HEK293 (cell line): Measurements from ENCODE around the gene PITPNM3.

Source experiments
- CTCF ChIA-PET: fragments of 350-600 bp; formaldehyde crosslinking; extraction: SDS; loops from one replicate; lab custom pipeline; 2021; ENCODE audit warnings: antibody characterized with exemption; lab: Yijun Ruan, JAX
- POLR2A ChIA-PET: fragments of 300-600 bp; formaldehyde crosslinking; extraction: SDS; loops from one replicate; lab custom pipeline; 2020; ENCODE audit warnings: antibody characterized with exemption, inconsistent platforms; lab: Yijun Ruan, JAX
- H3K27ac ChIP-seq: fragments of 200-500 bp; sonication (Bioruptor generic); 2 replicates; pipeline ENCODE4 v1.5.1; 2014; ENCODE audit warnings: low read depth, low read length, control low read depth, inconsistent platforms; ENCODE audit errors: extremely low read depth
- H3K36me3 ChIP-seq, 2 experiments: fragments of 200-500 bp in 1 of 2; sonication (Bioruptor generic) in 1 of 2; 1 replicate in 1 of 2; 2 replicates in 1 of 2; pipeline ENCODE4 v1.5.1; 2014 to 2017; ENCODE audit warnings: inconsistent platforms in 2 of 2, low read length in 2 of 2; ENCODE audit not compliant: control insufficient read depth in 2 of 2, insufficient read depth in 1 of 2
- H3K4me1 ChIP-seq: fragments of 200-500 bp; sonication (Bioruptor generic); 2 replicates; pipeline ENCODE4 v1.5.1; 2014; ENCODE audit warnings: mild to moderate bottlenecking, low read length, inconsistent platforms; ENCODE audit not compliant: control insufficient read depth, insufficient read depth
- H3K4me3 ChIP-seq: 2 replicates; pipeline ENCODE4 v1.5.1; 2011; ENCODE audit warnings: low read depth, mild to moderate bottlenecking, control low read depth, low read length, moderate library complexity
- H3K9me3 ChIP-seq: fragments of 200-500 bp; sonication (Bioruptor generic); 2 replicates; pipeline ENCODE4 v1.5.1; 2014; ENCODE audit warnings: low read depth, low read length, inconsistent platforms; ENCODE audit not compliant: control insufficient read depth, insufficient read depth
- KLF10 ChIP-seq: fragments of 450-650 bp; IDR thresholded peaks from 2 replicates; pipeline ENCODE4 v1.5.1; 2018; ENCODE audit warnings: missing biosample characterization, mild to moderate bottlenecking, missing genetic modification characterization
- ZEB2 ChIP-seq: fragments of 450-650 bp; formaldehyde crosslinking; IDR thresholded peaks from 2 replicates; pipeline ENCODE4 v1.5.1; 2016; ENCODE audit warnings: missing biosample characterization, missing genetic modification characterization
- ZFP37 ChIP-seq: fragments of 450-650 bp; formaldehyde crosslinking; IDR thresholded peaks from 2 replicates; pipeline ENCODE4 v1.5.1; 2016; ENCODE audit warnings: missing biosample characterization, missing genetic modification characterization
- ZNF10 ChIP-seq: fragments of 450-650 bp; formaldehyde crosslinking; IDR thresholded peaks from 2 replicates; pipeline ENCODE4 v1.5.1; 2017; ENCODE audit warnings: missing biosample characterization, missing genetic modification characterization
- ZNF114 ChIP-seq: fragments of 450-650 bp; formaldehyde crosslinking; IDR thresholded peaks from 2 replicates; pipeline ENCODE4 v1.5.0; 2017; ENCODE audit warnings: missing biosample characterization, missing genetic modification characterization
- ZNF132 ChIP-seq: fragments of 450-650 bp; formaldehyde crosslinking; IDR thresholded peaks from 2 replicates; pipeline ENCODE4 v1.5.1; 2017; ENCODE audit warnings: missing biosample characterization, missing genetic modification characterization, borderline replicate concordance
- ZNF175 ChIP-seq: fragments of 450-650 bp; formaldehyde crosslinking; IDR thresholded peaks from 2 replicates; pipeline ENCODE4 v1.5.1; 2016; ENCODE audit warnings: missing biosample characterization, missing genetic modification characterization
- ZNF2 ChIP-seq: fragments of 450-650 bp; formaldehyde crosslinking; IDR thresholded peaks from 2 replicates; pipeline ENCODE4 v1.5.1; 2016; ENCODE audit warnings: missing biosample characterization, missing genetic modification characterization
- ZNF280D ChIP-seq: fragments of 450-650 bp; formaldehyde crosslinking; IDR thresholded peaks from 2 replicates; pipeline ENCODE4 v1.5.1; 2016; ENCODE audit warnings: missing biosample characterization, missing genetic modification characterization
- ZNF292 ChIP-seq: fragments of 450-650 bp; formaldehyde crosslinking; IDR thresholded peaks from 2 replicates; pipeline ENCODE4 v1.5.1; 2016; ENCODE audit warnings: low read depth, missing biosample characterization, missing genetic modification characterization, borderline replicate concordance
- ZNF324 ChIP-seq: fragments of 450-650 bp; formaldehyde crosslinking; IDR thresholded peaks from 2 replicates; pipeline ENCODE4 v1.5.1; 2016; ENCODE audit warnings: missing biosample characterization, missing genetic modification characterization
- ZNF391 ChIP-seq: fragments of 450-650 bp; formaldehyde crosslinking; IDR thresholded peaks from 2 replicates; pipeline ENCODE4 v1.5.1; 2016; ENCODE audit warnings: low read depth, missing biosample characterization, missing genetic modification characterization, borderline replicate concordance
- ZNF404 ChIP-seq: fragments of 450-650 bp; formaldehyde crosslinking; IDR thresholded peaks from 2 replicates; pipeline ENCODE4 v1.5.1; 2017; ENCODE audit warnings: missing biosample characterization, missing genetic modification characterization
- ZNF416 ChIP-seq: fragments of 450-650 bp; formaldehyde crosslinking; IDR thresholded peaks from 2 replicates; pipeline ENCODE4 v1.5.1; 2016; ENCODE audit warnings: missing biosample characterization, missing genetic modification characterization
- ZNF544 ChIP-seq: fragments of 450-650 bp; formaldehyde crosslinking; IDR thresholded peaks from 2 replicates; pipeline ENCODE4 v1.5.0; 2017; ENCODE audit warnings: missing biosample characterization, missing genetic modification characterization
- ZNF558 ChIP-seq: fragments of 450-650 bp; formaldehyde crosslinking; IDR thresholded peaks from 2 replicates; pipeline ENCODE4 v1.5.1; 2016; ENCODE audit warnings: missing biosample characterization, missing genetic modification characterization
- ZNF560 ChIP-seq: fragments of 450-650 bp; formaldehyde crosslinking; IDR thresholded peaks from 2 replicates; pipeline ENCODE4 v1.5.1; 2017; ENCODE audit warnings: missing biosample characterization, missing genetic modification characterization, borderline replicate concordance
- ZNF571 ChIP-seq: fragments of 450-650 bp; formaldehyde crosslinking; IDR thresholded peaks from 2 replicates; pipeline ENCODE4 v1.5.0; 2017; ENCODE audit warnings: missing biosample characterization, missing genetic modification characterization
- ZNF580 ChIP-seq: fragments of 450-650 bp; formaldehyde crosslinking; IDR thresholded peaks from 2 replicates; pipeline ENCODE4 v1.5.1; 2016; ENCODE audit warnings: missing biosample characterization, missing genetic modification characterization
- ZNF600 ChIP-seq: fragments of 450-650 bp; formaldehyde crosslinking; IDR thresholded peaks from 2 replicates; pipeline ENCODE4 v1.5.1; 2016; ENCODE audit warnings: missing biosample characterization, missing genetic modification characterization
- ZNF639 ChIP-seq: fragments of 450-650 bp; formaldehyde crosslinking; IDR thresholded peaks from 2 replicates; pipeline ENCODE4 v1.5.1; 2016; ENCODE audit warnings: missing biosample characterization, missing genetic modification characterization
- ZNF791 ChIP-seq: fragments of 450-650 bp; formaldehyde crosslinking; IDR thresholded peaks from 2 replicates; pipeline ENCODE4 v1.5.1; 2016; ENCODE audit warnings: missing biosample characterization, missing genetic modification characterization
- TF ChIP-seq, protein P1 (sequence below): sonication (generic); formaldehyde crosslinking; IDR thresholded peaks from 2 replicates; pipeline ENCODE4 v1.8.1; 2022; ENCODE audit warnings: mild to moderate bottlenecking, moderate library complexity, missing genetic modification reagents

Gene PITPNM3

GRCh38 chr17:6596941-6597340, 40.6 kb upstream of the PITPNM3 start:
- no peak for TF ChIP-seq ZNF558
- TF ChIP-seq ZFP37 (tag by site-specific recombination) = no peak
- no peak for TF ChIP-seq ZNF391
- TF ChIP-seq ZNF791 (tag by site-specific recombination) = no peak
- no peak for TF ChIP-seq ZNF132
- TF ChIP-seq, protein P1, sequence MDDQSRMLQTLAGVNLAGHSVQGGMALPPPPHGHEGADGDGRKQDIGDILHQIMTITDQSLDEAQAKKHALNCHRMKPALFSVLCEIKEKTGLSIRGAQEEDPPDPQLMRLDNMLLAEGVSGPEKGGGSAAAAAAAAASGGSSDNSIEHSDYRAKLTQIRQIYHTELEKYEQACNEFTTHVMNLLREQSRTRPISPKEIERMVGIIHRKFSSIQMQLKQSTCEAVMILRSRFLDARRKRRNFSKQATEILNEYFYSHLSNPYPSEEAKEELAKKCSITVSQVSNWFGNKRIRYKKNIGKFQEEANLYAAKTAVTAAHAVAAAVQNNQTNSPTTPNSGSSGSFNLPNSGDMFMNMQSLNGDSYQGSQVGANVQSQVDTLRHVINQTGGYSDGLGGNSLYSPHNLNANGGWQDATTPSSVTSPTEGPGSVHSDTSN (CRISPR knock-in tag) = no peak
- no peak for TF ChIP-seq ZNF416 (tag by site-specific recombination)
- TF ChIP-seq ZNF292 = no peak
- TF ChIP-seq ZNF175 (tag by site-specific recombination) = no peak
- no peak for TF ChIP-seq ZNF404 (tag by site-specific recombination)
- TF ChIP-seq ZNF544 (tag by site-specific recombination) = no peak
- no peak for TF ChIP-seq ZNF280D
- no peak for TF ChIP-seq ZNF600 (tag by site-specific recombination)
- TF ChIP-seq ZNF2 (tag by site-specific recombination) = no peak
- TF ChIP-seq ZNF114 (tag by site-specific recombination) = no peak
- no peak for TF ChIP-seq ZNF324 (tag by site-specific recombination)
- no peak for TF ChIP-seq ZNF639 (tag by site-specific recombination)
- no peaks in the 10 kb centered on the region for H3K9me3 ChIP-seq
- ChIA-PET POLR2A (no interaction called here), CTCF (interaction anchor here (1.0 kb wide), 1 partner anchor 11 kb away, joined by 3 read pairs; no protein-coding TSS in a partner anchor)
- no peak overlapping the region for H3K27ac ChIP-seq
- H3K4me3 ChIP-seq = no peak overlapping the region
- H3K4me1 ChIP-seq = no peaks in the 10 kb centered on the region
- H3K36me3 ChIP-seq = peaks cover 63 to 96% of the 10 kb centered on the region in 2 experiments

- ChIA-PET CTCF (no interaction called here), POLR2A (no interaction called here)
- Histone ChIP-seq H3K9me3 (no peaks in the 10 kb centered on the region), H3K4me1 (no peaks in the 10 kb centered on the region), H3K4me3 (no peak overlapping the region), H3K36me3 (peaks cover 67 to 97% of the 10 kb centered on the region in 2 experiments), H3K27ac (no peak overlapping the region)
- TF ChIP-seq ZNF571 (tag by site-specific recombination) (no peak), KLF10 (tag by site-specific recombination) (no peak), ZNF560 (tag by site-specific recombination) (no peak), ZNF175 (tag by site-specific recombination) (no peak), ZNF10 (no peak), ZNF391 (no peak), ZEB2 (tag by site-specific recombination) (no peak), ZNF580 (tag by site-specific recombination) (no peak), ZNF280D (no peak)
Observed at GRCh38 chr17:6596511-6596910, 40.2 kb upstream of the PITPNM3 start.
